Hematopoietic multipotent progenitor cell treated with erythropoietin and hydrocortisone succinate and interleukin-3 and kit ligand, for 4 days (in vitro differentiated cells): ENCODE results near the gene NCAPG.
"Not testable (repeated sequence)": the region's sequence is repeated elsewhere in the genome, so short reads cannot be mapped to it uniquely, and the experiment has no call there.

ENCODE experiments used
- DNase-seq: peaks from one replicate; pipeline ENCODE4 v3.0.0-alpha.2; 2015

The NCAPG gene

DNA sequence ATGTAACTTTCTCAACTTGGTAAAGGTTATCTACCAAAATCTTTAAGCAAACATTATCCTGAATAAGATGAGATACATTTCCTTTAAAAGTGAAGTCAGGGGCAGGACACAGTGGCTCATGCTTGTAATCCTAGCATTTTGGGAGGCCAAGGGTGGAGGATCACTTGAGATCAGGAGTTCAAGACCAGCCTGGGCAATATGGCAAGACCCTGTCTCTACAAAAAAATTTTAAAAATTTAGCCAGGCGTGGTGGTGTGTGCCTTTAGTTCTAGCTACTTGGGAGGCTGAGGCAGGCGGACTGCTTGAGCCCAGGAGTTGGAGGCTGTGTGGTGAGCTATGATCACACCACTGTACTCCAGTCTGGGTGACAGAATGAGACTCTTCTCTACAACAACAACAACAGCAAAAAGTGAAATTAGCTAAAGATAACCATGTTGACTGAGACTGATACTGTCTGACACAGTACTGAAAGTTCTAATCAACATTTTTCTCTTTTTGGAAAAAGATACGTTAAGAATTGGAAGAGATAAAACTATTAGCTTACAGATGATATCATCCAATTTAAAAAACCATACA is 5.1 kb upstream of the NCAPG start:
- no peak for DNase-seq

DNA sequence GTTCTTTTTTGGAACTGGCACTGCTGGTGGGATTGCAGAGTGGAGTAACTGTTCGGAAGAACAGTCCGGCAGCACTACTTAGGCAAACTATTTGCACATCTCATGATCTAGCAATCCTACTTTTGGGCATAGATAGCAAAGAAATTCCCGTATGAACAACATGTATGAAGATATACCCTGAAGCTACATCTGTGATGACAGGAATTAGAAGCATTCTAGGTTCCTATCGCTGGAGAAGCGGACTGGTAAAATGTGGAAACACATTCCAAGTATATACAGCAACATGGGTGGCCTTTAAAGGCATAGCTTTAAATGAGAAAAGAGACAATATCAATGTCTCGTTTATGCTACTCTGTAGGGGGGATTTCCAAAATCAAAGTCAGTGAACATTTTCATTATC is 3.3 kb upstream of the NCAPG start:
- no peak for DNase-seq

DNA sequence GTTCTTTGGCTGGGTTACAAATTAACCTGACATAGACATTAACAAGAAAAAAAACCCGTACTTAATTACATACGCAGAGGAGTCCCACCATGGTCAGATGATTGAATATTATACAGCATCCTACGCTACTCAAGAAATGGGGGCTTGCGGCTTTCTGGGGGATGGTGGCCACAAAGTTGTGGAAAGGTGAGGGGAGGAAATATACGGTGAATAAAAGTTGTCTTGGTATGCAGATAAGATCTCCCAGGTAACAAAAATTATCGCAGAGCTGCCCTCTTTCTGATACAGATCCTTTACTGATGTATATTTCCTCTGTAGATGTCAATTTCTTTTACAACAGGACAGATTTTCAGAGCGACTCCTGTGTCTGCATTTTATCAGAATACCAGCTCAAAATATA is 1.1 kb upstream of the NCAPG start:
- DNase-seq, result peak; percentile 26

DNA sequence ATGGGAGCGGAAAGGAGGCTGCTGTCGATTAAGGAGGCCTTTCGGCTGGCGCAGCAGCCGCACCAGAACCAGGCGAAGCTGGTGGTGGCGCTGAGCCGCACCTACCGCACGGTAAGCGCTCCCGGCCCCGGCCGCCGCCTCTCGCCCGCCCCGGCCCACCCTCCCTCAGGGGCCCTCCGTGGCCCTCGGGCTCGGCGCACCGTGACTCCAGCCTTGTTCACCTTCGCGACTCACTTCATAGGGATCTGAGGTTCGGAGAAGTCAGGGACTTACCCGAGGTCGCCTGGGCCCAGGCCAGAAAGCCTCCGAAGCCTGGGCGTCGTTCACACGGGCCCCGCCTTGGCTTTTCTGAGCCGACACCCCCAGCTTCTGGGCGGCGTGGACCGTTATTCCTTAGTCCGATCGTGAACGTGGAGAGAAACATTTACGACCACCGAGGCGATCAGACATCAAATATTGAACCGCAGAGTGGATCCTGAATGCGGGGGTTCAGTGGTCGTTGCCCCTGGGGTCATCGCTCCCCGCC is 362 bp downstream of the NCAPG start:
- DNase-seq, result peak; percentile 70

DNA sequence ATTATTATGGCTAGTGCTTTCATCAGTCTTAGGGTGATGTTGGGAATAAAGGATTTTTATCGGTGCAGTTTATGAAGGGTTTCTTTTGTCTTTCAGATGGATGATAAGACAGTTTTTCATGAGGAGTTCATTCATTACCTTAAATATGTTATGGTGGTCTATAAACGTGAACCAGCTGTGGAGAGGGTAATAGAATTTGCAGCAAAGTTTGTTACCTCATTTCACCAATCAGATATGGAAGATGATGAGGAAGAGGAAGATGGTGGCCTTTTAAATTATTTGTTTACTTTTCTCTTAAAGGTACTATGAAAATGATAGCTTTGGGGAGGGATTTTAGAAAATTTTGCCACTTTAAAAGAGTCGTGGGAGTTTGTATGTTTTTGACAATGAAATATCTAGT is 1.3 kb downstream of the NCAPG start:
- peak; percentile 43 for DNase-seq

DNA sequence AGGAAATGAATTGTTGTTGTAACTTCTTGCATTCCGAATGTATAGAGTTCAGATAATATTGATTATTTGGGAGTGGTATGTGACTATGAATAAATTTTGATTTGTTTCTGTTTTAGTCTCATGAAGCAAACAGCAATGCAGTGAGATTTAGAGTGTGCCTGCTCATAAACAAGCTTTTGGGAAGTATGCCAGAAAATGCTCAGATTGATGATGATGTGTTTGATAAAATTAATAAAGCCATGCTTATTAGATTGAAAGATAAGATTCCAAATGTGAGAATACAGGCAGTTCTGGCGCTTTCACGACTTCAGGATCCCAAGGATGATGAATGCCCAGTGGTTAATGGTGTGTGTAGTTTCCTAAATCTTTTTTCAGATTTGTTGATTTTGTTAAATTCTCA is 2.0 kb downstream of the NCAPG start:
- DNase-seq, result peak; percentile 12

DNA sequence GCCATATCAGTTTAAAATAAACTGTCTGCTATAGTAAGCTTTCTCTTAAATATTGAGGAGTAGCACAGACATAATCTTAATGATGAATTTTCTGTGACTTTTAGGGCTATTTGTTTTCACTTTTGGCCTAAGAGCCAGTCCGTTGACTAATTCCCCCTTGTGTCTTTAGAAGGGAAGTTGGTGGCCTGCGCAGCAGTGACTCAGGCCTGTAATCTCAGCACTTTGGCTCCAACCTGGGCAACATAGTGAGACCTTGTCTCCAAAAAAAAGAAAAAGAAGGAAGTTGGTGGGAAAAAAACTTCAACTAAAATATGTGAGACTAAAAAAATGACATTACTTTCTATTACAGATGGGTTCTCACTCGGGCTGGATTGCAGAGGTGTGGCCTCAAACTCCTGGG is 3.4 kb downstream of the NCAPG start:
- peak; percentile 47 for DNase-seq

DNA sequence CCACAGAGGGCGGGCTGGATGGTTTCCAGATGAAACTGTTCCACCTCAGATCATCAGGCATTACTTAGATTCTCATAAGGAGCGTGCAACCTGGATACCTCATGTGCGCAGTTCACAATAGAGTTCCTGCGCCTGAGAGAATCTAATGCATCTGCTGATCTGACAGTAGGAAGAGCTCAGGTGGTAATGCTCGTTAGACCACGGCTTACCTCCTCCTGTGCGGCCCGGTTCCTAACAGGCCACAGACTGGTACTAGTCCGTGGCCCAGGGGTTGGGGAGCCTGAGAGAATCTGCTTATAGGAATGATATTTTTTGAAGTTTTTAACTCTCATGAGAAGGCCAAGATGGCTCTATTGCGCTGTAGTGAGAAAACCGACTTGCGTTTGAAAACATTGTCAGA is 5.4 kb downstream of the NCAPG start:
- no peak for DNase-seq

DNA sequence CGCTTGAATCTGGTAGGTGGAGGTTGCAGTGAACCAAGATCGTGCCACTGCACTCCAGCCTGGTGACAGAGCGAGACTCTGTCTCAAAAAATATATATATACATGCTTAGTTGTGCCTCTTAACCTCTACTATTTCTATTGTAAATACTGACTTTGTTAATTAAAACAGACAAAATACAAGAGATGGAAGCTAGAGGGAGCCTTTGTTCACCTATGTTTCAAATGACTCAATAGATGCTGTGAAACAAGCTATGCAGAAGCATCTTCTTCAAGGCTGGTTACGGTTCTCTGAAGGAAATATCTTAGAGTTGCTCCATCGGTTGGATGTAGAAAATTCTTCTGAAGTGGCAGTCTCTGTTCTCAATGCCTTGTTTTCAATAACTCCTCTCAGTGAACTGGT is 6.2 kb downstream of the NCAPG start:
- DNase-seq, result peak; percentile 79

DNA sequence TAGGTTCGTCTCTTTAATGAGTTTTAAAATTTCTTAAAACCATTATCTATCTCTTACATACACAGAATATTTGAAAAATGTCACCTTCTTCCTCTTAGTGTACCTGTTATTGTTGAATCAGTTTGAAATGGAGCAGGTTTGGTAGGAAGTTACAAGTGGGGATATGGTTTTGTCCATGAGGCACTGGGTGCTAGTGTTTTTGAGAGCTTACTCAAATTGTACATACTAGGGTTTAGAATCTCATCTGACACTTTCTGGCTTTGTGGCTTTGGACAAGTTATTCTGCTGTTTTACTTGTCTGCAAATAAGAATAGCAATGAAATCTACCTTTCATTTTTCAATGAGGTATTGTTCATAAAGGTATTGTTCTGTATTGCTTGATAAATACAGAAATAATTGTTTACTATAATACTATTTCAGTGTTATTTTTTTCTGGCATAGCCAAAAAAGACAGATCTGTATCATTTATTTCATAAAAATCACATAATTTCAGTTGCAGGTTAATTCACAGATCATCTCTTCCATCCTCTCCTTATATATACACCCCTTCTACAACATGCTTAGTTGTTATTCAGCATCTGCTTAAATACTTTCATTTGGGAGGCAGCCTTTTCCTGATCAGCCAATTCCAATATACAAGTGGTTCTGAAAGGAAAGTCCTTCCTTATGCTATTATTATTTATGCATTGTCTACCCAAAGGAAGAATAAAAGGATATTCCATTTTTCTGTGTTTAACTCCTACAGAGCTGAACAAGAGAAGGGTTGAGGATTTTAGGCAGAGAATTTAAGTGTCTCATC is 13.3 kb downstream of the NCAPG start:
- no peak for DNase-seq

DNA sequence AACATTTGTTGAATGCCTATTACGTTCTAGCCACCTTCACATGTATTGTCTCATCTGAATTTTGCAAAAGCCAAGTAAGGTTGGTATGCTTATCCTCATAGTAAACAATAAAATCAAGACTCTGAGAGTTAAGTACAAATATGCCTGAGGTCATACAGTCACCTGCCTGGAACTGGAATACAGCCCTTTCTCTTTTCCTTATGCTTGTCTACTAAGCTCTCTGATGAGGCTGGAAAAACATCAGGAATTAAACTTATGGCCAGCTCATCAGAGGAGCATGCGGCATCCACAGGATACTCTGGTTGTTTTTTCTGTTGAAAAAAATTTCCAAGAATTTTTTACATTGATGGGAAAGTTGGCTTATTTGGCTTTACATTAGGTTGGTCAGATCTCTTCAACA is 35.5 kb downstream of the NCAPG start:
- no peak for DNase-seq

DNA sequence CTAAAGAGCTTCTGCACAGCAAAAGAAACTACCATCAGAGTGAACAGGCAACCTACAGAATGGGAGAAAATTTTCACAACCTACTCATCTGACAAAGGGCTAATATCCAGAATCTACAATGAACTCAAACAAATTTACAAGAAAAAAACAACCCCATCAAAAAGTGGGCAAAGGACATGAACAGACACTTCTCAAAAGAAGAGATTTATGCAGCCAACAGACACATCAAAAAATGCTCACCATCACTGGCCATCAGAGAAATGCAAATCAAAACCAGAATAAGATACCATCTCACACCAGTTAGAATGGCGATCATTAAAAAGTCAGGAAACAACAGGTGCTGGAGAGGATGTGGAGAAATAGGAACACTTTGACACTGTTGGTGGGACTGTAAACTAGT is 39.5 kb downstream of the NCAPG start:
- DNase-seq, result not testable (repeated sequence)

DNA sequence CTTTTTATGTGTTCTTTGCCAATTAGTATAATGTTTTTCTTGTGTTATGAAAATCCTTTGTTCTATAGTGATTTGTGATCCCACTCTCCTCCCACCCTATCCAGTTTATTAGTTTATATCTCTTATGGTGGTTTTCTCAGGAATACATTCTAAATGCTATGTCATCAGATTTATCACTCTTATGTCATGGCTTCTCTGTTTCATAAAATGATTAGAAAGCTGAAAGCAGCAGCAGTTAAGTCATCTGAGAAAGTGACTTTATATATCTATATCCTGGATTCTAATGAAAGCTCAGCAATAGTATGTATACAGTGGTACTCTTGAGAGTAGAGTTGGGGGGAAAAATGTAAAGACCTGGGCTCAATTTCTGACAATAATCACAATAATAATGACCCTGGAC is 41.2 kb downstream of the NCAPG start:
- DNase-seq, result no peak

DNA sequence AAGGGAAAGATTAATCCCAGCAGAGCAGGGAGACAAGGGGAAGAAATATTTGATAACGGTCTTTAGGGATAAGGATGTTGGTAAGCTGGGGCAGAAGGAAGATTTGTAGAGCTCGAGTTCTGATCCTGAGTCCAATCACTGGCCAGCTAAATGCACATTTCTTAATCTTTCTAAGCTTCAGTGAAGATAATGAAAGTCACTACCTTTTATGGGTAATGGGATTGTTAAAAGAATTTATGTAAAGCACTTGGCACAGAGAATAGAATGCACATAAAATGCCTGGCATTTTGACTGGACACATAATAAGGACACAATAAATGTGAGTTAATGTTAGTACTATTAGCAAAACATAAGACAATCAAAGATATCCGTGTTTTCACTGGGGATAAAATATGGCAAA is 43.3 kb downstream of the NCAPG start:
- DNase-seq, result no peak

DNA sequence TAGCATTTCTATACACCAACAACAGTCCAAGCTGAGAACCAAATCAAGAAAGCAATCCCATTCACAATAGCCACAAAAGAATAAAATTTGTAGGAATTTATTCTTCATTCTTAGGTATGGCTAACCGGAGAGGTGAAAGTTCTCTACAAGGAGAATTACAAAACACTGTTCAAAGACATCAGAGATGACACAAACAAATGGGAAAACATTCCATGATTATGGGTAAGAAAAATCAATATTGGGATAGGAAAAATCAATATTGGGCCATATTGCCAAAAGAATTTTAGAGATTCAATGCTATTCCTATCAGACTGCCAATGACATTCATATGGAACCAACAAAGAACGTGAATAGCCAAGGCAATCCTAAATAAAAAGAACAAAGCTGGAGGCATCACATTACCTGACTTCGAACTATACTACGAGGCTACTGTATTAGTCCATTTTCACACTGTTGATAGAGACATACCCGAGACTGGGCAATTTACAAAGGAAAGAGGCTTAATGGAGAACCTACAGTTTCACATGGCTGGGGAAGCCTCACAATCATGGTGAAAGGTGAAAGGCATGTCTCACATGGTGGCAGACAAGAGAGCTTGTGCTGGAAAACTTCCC is 49.1 kb downstream of the NCAPG start:
- DNase-seq, result no peak

DNA sequence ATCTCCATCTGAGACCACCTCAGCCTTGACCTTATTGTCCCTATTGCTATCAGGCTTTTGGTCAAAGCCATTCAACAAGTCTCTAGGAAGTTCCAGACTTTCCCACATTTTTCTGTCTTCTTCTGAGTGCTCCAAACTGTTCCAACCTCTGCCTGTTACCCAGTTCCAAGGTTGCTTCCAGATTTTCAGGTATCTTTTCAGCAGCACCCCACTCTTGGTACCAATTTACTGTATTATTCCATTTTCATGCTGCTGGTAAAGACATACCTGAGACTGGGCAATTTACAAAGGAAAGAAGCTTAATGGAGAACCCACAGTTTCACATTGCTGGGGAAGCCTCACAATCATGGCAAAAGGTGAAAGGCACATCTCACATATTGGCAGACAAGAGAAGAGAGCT is 51.1 kb downstream of the NCAPG start:
- DNase-seq, result not testable (repeated sequence)

DNA sequence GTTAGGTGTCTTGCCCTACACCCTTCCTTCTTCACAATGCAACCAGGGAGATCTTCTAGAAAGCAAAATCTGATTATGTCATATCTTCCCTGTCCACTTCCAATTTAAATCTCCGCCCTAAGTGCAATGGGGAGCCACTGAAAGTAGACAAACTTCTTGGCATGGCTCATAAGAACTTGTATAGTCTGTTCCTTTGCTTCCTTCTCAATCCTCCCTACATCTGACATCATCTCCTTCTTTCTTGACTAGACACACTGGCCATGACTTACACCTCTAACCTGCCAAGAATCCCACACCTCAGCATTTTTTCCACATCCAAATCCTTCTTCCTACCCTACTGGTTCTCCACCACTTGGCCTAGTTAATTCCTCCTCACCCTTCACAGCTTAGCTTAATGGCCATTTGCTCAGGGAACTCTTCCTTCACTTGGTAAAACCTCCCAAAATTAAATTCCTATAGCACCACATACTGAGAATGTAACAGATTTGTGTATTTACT is 55.1 kb downstream of the NCAPG start:
- DNase-seq, result no peak

DNA sequence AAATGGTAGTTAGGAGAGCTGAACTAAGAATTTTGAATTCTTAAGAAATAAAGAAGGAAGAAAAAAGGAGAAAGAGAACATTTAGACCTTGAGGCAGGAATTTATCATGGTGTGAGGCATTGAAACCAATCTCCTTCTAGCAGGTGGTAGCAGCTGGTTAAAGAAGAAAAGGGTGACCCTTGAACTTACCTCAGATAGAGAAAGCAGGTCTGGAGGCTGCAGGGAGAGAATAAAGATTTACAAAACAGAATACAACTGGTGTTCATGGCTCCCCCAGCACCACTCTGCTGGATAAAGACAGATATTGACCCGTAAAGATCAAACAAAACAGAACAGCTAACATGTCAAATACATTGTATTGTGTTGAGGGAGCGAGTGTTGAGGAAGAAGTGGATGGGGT is 56.0 kb downstream of the NCAPG start:
- DNase-seq, result no peak

DNA sequence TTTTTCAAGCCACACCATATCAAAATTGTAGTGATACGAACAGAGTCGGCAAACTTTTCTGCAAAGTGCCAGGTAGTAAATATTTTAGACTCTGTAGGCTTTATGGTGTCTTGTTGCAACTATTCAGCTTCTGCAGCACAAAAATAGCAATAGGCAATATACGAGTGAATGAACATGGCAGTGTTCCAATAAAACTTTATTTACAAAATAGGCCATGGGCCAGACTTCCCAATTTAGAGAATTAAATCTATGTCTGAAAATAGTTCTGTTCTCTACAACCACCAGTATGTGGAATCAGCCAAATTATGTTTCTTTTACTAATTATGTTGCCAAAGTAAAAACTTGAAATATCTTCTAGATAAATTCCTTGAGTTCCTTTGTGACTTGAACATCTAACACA is 56.5 kb downstream of the NCAPG start:
- DNase-seq, result no peak

DNA sequence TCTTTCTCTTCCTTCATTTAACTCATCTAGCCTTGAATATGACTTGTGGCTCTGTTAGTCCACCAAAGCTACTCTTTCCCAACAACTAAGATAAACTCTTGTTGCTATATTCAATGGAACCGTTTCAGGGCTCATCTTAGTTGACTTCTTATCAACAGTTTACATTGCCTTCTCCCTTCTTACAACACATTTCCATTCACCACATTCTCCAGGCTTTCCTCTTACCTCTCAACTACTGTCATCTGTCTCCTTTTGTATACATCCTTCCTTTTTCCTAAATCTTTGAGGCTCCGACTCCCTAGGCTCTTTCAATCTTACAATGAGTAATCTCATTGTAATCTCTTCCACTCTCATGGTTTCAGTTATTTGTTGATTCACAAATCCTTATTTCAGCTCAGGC is 58.5 kb downstream of the NCAPG start:
- no peak for DNase-seq

DNA sequence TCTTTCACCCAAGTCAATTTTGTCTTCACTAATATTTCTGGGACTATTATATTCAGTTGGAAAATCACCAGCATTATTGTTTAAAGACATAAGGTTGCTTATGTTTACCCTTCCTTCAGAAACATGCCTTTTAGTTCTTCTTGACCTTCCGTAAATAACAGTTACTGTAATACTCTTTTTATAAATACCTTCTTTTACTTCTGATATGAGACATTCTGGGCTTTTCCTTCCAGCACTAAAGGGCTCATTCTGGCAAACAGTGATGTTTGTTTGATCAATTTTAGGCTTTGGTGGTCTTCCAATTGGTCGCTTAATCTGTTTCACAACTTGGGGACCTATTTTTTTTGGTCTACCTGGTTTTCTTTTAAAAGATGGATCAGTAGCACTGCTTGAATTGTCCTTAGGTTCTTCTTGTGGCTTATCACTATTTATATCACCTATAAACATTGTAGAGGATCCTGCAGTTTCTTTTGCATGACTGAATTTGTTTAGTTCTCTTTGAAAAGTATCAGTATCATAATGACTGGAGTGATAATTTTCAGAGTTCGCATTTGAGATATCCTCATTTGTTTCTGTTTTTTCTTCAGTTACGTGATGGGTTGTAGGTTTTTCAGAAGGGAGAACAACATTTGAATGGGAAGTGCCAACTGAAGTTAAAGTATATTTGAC is 64.8 kb downstream of the NCAPG start:
- DNase-seq, result no peak

DNA sequence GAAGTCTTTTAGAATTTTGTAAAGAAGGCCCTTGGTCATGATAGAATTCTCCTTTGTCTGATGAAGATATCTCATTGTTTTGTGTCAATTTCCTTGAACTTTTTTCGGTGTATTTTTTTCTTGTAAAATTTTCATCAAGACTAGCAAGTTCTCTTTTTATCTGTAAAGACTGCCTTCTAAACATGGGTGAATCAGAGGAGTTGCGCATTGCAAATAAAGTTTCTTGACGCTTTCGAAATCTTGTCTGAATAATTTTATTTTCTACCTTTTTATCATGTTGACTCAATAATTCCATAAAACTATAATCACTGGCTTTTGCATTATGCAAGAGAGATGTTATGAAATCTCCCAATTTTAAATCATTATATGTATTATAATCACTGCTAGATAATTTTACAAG is 66.2 kb downstream of the NCAPG start:
- no peak for DNase-seq

DNA sequence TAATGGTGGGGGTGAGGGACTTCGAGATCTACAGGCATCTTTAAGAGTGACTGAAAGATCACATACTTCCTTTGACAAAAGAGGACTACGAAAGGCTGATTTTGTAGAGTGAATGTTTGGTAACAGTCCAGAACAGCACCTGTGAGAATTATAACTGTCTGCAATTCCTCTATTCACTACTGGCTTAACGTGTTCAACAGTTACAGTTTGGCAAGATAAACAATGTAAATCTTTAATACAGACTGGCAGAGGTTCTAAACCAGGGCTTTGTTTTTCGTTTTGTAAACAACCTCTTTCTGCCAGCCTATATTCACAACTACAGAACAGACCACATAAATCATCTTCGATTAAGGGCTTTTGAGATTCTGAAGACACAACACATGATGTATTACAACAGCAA is 66.9 kb downstream of the NCAPG start:
- DNase-seq, result no peak

DNA sequence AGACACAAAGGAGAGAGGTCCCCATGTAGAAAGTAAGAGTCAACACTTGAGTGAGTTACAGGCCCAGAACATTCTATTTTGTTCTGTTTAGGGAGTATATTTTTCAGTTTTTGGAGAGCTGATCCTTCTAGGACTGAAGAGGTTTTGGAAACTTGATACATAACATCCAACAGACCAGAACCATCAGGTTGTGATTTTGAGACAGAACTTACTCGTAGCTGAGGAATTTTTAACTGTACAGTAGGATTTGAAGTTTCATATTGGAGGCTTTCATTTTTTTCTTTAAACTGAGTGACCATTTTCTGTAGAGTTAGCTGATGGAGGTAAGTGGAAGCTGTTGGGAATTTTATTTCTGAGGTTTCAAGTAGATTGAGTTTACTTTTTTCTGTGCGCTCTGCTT is 73.3 kb downstream of the NCAPG start:
- no peak for DNase-seq
